SU-DHL-6 (cell line): ENCODE measurements around the gene BTG1.

Experiments used
- H2AFZ ChIP-seq: fragments of 200-600 bp; sonication (generic); 2 replicates; pipeline ENCODE4 v1.6.1; 2014; ENCODE audit warnings: low read depth, mild to moderate bottlenecking, moderate library complexity, mixed read lengths, antibody characterized with exemption, low read length; ENCODE audit not compliant: severe bottlenecking
- H3F3A ChIP-seq: fragments of 200-600 bp; shearing (Covaris generic); 2 replicates; pipeline ENCODE4 v1.6.0; 2016; ENCODE audit warnings: antibody characterized with exemption, mild to moderate bottlenecking; ENCODE audit not compliant: insufficient read depth
- H3K27ac ChIP-seq: fragments of 200-600 bp; sonication (generic); 2 replicates; pipeline ENCODE4 v1.5.1; 2016; ENCODE audit warnings: low read depth, mild to moderate bottlenecking, low read length, moderate library complexity, mixed read lengths
- H3K27me3 ChIP-seq: fragments of 200-600 bp; sonication (generic), shearing (Covaris generic); 2 replicates; pipeline ENCODE4 v1.6.0; 2014; ENCODE audit warnings: mild to moderate bottlenecking, low read length
- H3K36me3 ChIP-seq: fragments of 200-600 bp; sonication (generic); 2 replicates; pipeline ENCODE4 v1.6.1; 2014; ENCODE audit warnings: mild to moderate bottlenecking, low read length, mixed read lengths
- H3K4me2 ChIP-seq: fragments of 300-600, 200-600 bp; shearing (Covaris generic), sonication (generic); 2 replicates; pipeline ENCODE4 v1.6.0; 2014; ENCODE audit warnings: low read length, low read depth, mild to moderate bottlenecking; ENCODE audit not compliant: poor library complexity, severe bottlenecking
- H3K4me3 ChIP-seq: fragments of 200-600 bp; sonication (generic); 2 replicates; pipeline ENCODE4 v1.5.1; 2014; ENCODE audit warnings: antibody characterized with exemption, low read length, mild to moderate bottlenecking, mixed read lengths; ENCODE audit not compliant: insufficient read depth, poor library complexity, severe bottlenecking
- H3K79me2 ChIP-seq: fragments of 200-600 bp; sonication (generic); 2 replicates; pipeline ENCODE4 v1.6.1; 2014; ENCODE audit warnings: mild to moderate bottlenecking, low read length, moderate library complexity; ENCODE audit not compliant: insufficient read depth
- H3K9ac ChIP-seq: fragments of 200-600 bp; sonication (generic); 2 replicates; pipeline ENCODE4 v1.7.0; 2014; ENCODE audit warnings: mild to moderate bottlenecking, low read length
- H3K9me2 ChIP-seq: fragments of 200-600 bp; sonication (generic); replicated peaks from 2 replicates; pipeline ENCODE4 v1.6.1; 2014; ENCODE audit warnings: low read length; ENCODE audit not compliant: insufficient read depth
- H3K9me3 ChIP-seq: fragments of 200-600 bp; sonication (generic); 2 replicates; pipeline ENCODE4 v1.6.1; 2014; ENCODE audit warnings: low read length, mixed read lengths; ENCODE audit not compliant: insufficient read depth
- H4K20me1 ChIP-seq: fragments of 200-600 bp; sonication (generic); 2 replicates; pipeline ENCODE4 v1.6.1; 2014; ENCODE audit warnings: low read depth, mild to moderate bottlenecking, antibody characterized with exemption, low read length, moderate library complexity, mixed read lengths
- EZH2phosphoT487 ChIP-seq: fragments of 200-600 bp; sonication (generic), shearing (Covaris generic); conservative IDR thresholded peaks from 2 replicates; pipeline ENCODE4 v1.6.1; 2018; ENCODE audit warnings: mild to moderate bottlenecking, antibody characterized with exemption, low read length, moderate library complexity, mixed read lengths
- TF ChIP-seq, protein P1 (sequence below): fragments of 200-600 bp; sonication (generic); IDR thresholded peaks from one replicate; pipeline ENCODE4 v1.5.1; 2017; ENCODE audit warnings: antibody characterized with exemption, mild to moderate bottlenecking, low read length, moderate library complexity; ENCODE audit not compliant: insufficient read depth, poor library complexity, severe bottlenecking

Gene BTG1

DNA sequence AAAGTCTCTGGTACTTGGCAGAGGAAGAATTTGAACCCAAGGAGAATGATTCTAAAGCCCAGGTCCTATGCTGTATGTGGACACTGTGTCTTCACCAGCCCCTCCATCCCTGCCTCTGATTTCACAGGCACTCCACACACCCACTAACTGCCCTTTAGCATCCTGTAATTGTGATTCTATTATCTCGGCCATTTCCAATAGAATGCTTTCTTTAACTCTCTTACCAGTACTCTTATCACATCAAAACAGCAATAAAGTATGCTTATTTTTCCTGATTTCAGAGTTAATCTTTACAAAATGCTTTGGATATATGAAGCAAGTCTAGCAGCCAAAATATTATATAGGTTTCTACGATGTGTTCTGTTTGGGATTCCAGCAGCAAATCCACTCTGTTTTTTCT, 37.9 kb upstream of the BTG1 start:
- no peaks in the 10 kb centered on the region for H3K9me2 ChIP-seq
- H3F3A ChIP-seq, result no peaks in the 10 kb centered on the region
- no peaks in the 10 kb centered on the region for H3K79me2 ChIP-seq
- H4K20me1 ChIP-seq, result no peaks in the 10 kb centered on the region
- no peak overlapping the region for H2AFZ ChIP-seq
- H3K36me3 ChIP-seq, result no peaks in the 10 kb centered on the region
- no peaks in the 10 kb centered on the region for H3K27me3 ChIP-seq
- H3K27ac ChIP-seq, result no peak overlapping the region
- no peak overlapping the region for H3K9ac ChIP-seq
- H3K4me2 ChIP-seq, result no peak overlapping the region
- no peak overlapping the region for H3K4me3 ChIP-seq
- TF ChIP-seq, protein P1, sequence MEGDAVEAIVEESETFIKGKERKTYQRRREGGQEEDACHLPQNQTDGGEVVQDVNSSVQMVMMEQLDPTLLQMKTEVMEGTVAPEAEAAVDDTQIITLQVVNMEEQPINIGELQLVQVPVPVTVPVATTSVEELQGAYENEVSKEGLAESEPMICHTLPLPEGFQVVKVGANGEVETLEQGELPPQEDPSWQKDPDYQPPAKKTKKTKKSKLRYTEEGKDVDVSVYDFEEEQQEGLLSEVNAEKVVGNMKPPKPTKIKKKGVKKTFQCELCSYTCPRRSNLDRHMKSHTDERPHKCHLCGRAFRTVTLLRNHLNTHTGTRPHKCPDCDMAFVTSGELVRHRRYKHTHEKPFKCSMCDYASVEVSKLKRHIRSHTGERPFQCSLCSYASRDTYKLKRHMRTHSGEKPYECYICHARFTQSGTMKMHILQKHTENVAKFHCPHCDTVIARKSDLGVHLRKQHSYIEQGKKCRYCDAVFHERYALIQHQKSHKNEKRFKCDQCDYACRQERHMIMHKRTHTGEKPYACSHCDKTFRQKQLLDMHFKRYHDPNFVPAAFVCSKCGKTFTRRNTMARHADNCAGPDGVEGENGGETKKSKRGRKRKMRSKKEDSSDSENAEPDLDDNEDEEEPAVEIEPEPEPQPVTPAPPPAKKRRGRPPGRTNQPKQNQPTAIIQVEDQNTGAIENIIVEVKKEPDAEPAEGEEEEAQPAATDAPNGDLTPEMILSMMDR, result no peak
- no peak for TF ChIP-seq EZH2phosphoT487
- H3K9me3 ChIP-seq, result no peaks in the 10 kb centered on the region

DNA sequence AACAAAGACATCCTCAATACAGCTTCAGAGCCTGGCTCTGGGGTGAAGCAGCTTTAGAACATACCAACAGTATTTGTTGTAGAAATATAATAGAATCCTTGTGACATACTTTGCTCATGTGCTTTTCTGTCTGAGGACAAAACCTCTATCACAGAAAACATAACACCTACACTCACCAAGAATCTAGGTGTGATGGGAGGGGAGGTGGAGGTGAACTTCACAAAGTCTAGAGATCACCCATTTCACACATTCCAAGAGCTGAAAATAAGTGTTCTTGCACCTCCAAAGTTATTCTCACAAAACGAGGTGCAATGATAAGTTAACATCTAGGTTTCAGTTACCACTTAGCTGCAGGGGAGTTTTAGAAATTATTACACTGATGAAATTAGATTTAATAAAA, 32.7 kb upstream of the BTG1 start:
- Histone ChIP-seq H3K79me2 (no peaks in the 10 kb centered on the region), H2AFZ (no peak overlapping the region), H3K9ac (no peak overlapping the region), H3K4me3 (no peak overlapping the region), H3K4me2 (no peak overlapping the region), H3K27me3 (no peaks in the 10 kb centered on the region), H3K9me3 (no peaks in the 10 kb centered on the region), H3K36me3 (no peaks in the 10 kb centered on the region), H3F3A (peaks cover 13% of the 10 kb centered on the region), H4K20me1 (no peaks in the 10 kb centered on the region), H3K9me2 (no peaks in the 10 kb centered on the region), H3K27ac (no peak overlapping the region)
- TF ChIP-seq EZH2phosphoT487, result no peak
- TF ChIP-seq, protein P1, result no peak

DNA sequence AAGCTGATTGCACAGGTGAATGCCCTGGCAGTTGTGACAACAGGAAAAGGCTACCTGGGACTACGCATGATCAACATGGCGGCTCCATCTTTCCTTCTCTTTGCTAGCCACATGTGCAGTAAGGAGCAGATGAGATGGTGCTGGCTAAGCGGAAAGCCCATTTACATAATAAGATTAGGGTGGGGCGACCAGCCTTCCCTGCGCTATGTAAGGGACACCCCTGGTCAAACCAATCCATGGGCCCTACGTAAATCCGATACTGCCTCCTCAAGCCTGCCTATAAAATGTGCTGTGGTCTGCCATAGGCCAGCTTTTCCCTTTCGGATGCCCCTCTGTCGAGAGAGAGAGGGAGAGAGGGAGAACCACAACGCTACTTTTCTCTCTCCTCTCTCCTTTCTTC, 31.0 kb upstream of the BTG1 start:
- Histone ChIP-seq H3K36me3 (no peaks in the 10 kb centered on the region), H3K4me2 (no peak overlapping the region), H3F3A (peaks cover 30% of the 10 kb centered on the region), H3K27ac (no peak overlapping the region), H3K27me3 (no peaks in the 10 kb centered on the region), H3K4me3 (no peak overlapping the region), H4K20me1 (no peaks in the 10 kb centered on the region), H2AFZ (no peak overlapping the region), H3K9ac (no peak overlapping the region), H3K9me3 (no peaks in the 10 kb centered on the region), H3K9me2 (no peaks in the 10 kb centered on the region), H3K79me2 (no peaks in the 10 kb centered on the region)
- TF ChIP-seq, protein P1, result no peak
- no peak for TF ChIP-seq EZH2phosphoT487
